ENCODE measurements around the gene SAMD4A.

The SAMD4A gene

DNA sequence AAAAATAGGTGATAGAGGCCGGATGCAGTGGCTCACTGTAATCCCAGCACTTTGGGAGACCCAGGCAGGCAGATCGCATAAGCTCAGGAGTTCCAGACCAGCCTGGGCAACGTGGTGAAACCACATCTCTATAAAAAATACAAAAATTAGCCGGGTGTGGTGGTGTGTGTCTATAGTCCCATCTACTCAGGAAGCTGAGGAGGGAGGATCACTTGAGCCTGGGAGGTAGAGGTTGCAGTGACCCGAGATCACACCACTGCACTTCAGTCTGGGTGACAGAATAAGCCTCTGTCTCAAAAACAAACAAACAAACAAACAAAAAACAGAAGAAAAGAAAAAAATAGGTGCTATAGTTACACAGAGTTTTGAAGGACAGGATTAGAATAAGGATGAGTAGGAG, 142.1 kb downstream of the SAMD4A start:
- no peak for DNase-seq

DNA sequence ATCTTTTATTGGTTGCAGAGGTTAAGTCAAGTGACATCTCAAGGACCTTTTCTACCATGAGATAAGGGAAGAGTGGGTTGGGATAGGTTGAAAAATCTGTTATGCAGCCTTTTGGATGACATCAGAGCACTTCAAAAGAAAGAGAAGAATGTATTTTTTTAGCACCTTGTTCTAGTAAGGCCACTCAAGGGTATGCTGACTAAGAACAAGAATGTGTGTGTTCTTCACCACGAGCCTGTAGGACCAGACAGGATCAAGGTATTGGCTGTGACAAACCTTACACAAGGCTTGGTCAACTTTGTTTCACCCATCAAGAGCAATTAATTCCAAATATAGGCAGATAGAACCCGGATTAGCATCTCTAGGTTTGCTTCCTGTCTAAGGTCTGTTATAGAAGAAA, 142.5 kb downstream of the SAMD4A start:
- no peak for DNase-seq

DNA sequence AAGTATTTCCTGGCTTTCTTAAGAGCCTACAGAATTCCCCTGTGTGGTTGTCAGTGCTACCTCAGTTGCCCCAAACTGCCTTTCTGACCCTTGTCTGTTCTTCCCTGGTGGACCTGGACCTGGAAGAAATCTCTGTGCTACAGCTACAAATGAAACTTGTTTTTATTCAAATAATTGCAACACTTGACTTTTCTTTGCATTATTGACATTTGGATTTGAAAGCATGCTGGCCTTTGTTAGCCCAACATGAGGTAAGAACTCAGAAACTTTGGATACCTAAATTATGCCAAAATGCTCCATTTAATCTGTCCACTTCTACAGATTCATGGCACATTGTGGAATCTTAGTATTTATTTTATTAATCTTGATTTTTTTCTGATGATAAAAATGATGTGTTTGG, 142.9 kb downstream of the SAMD4A start:
- DNase-seq: no peak

GRCh38 chr14:54711312-54711711, 144.4 kb downstream of the SAMD4A start:
- DNase-seq: no peak

- no peak for DNase-seq
Observed at GRCh38 chr14:54711812-54712464, 145.0 kb downstream of the SAMD4A start.

GRCh38 chr14:54712465-54713200, 145.7 kb downstream of the SAMD4A start:
- no peak for DNase-seq

DNA sequence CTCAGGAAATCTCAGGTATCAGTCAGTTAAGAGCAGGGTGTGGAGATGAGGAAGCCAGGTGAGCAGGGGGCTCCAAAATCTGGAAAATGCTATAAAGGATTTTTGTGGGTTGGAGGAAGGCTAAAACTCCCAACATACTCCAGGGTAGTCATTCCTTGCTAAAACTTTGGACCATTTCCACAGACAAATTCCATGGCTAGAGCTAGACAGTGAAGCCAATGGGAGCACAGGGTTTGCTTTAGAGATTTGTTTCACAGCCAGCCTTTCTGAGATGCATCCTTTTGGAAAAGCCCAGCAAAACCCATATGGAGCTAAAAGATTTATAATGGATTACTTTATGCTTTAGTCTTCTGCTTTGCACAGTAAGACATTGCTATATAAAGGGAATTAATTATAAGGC, 146.5 kb downstream of the SAMD4A start:
- DNase-seq: no peak

DNA sequence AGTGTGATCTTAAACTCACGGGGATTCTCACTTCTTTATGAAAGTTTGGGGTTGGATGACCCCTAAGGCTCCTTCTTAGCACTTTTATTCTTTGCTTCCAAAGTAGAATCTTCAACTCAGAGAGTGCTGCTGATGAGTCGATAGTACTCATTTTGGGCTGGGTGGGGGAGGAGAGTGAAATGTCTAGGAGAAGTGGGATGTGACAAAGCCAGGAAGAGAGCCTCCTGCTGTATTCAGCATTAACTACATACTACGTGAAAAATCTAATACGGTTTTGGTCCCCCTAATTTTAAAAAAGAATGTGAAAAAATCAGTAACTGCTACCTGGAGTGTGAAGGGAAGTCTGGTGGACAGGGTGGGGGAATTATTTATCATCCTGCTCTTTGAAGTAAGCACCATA, 148.3 kb downstream of the SAMD4A start:
- no peak for DNase-seq

DNA sequence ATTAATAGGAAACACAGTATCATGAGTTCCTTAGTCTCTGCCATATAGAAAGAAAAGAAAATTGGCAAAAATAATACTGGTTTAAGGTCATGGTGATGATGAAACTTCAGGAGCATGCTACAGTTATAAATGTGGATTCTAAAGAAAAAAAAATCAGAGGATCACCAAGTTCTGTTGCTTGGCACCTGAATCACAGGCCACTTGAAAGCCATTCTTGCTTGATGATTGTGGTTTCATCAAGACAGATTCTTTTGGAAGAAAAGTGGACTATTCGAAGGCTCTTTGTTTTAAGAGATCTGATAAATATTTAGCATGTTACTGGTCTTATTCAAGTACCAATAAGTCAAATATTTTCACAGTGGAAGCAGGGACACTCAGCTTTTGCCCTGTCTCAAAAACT, 148.9 kb downstream of the SAMD4A start:
- DNase-seq: no peak

GRCh38 chr14:54716862-54717261, 149.9 kb downstream of the SAMD4A start:
- no peak for DNase-seq

DNA sequence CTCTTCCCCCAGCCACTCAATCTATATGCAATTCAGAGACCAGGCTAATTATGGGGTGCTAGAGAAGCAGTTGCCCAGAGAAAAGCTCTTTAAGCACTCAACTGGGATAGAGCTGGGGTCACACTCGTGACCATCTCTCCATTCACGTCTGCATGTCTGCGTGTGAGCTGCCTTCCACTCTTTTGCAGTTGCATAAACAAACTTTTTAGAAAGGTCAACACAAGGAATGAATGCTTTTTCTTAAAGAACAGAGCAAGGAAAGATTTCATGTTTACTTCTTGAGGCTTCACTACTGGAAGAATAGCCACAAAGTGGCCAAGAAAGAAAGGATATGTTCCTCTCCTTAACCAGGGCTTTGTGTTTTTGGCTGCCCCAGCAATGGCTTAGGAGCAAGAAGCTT, 151.1 kb downstream of the SAMD4A start:
- no peak for DNase-seq

DNA sequence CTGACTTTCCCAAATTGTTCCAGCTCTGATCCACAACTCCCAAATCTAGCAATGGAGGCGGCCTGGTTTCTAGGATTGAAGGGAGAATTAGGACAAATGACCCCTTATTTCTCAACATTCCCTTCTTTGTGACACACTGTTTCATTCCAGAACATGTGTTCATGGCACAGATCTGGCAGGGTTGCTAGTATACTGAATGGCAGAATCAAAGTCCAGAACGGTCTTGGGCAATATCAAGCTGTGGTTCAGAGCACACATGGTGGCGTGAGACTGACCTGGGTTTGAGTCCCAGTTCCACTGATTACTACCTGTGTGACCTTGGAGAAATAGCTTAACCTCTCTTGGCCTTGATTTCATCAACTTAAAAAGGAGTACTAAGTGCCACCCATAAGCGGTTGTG, 152.5 kb downstream of the SAMD4A start:
- DNase-seq: no peak

GRCh38 chr14:54722791-54723432, 156.0 kb downstream of the SAMD4A start:
- DNase-seq: no peak

GRCh38 chr14:54724123-54724522, 157.2 kb downstream of the SAMD4A start:
- no peak for DNase-seq

- no peak for DNase-seq
Observed at GRCh38 chr14:54724676-54725325, 157.9 kb downstream of the SAMD4A start.

GRCh38 chr14:54725998-54726397, 159.1 kb downstream of the SAMD4A start:
- no peak for DNase-seq

DNA sequence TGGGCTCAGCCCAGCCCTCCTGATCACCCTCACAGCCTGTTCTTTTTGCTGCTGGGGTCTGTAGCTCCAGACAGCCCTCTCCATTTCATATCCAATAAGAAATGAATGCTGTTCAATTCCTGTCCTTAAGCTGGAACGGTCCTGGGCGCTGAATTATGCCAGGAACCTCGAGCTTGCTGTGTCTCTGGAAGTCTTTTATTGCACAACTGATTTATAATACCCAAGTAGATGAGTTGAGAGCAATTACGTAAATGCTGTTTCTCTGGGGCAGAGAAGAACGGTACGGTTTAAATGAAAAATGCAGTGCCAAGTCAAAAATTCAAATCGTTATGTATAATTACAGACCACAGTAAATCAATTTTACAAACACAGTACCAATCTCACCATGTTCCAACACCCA, 161.0 kb downstream of the SAMD4A start:
- no peak for DNase-seq

- DNase-seq: no peak
Observed at GRCh38 chr14:54728700-54729527, 162.0 kb downstream of the SAMD4A start.

DNA sequence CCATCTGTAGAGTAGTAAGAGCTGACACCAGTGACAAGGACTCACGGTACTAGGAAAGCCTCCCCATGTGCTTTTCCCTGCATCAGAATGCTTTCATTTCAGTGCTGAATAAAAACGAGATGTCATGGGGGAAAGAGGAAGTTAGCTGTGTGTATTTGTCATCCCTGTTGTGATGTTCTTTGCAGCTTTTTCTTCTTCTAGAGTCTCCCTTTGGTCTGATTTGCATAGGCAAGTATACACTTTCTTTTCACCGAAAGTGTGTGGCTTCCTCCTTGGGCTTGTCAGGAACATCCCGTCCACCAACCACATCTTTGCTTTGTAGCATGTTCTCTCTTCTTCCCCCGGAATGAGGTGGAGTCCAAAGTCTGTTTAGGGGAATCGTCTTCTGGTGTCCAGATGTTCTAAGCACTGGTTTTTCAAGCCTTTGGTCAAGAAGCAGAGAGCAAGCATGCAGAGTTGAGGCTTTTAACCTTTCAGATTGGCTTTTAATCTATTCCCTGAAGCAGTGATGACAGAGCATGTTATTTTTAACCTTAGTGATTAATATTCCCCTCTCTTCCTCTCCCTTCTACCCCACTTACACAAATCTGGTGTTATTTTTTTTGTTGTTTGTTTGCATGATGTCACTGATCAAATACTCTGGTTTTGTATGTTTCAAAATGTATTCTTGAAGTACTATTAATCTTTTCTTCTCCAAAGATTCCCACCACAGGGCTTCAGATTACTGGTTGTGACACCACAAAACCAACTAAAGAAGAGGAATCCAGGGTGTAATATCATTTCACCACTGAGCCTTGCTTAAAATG, 163.4 kb downstream of the SAMD4A start:
- DNase-seq: no peak

GRCh38 chr14:54734966-54735365, 168.0 kb downstream of the SAMD4A start:
- no peak for DNase-seq

- no peak for DNase-seq
Observed at GRCh38 chr14:54735424-54735823, 168.5 kb downstream of the SAMD4A start.
